ENCODE data around the gene PDCD7. TPM values are rescaled to one million over a fixed set of nuclear protein-coding genes. Genes with fewer than 3 reads are reported as not detected.
"Not testable (repeated sequence)": the region's sequence is repeated elsewhere in the genome, so short reads cannot be mapped to it uniquely, and the experiment has no call there.

Gene PDCD7
- total and polyA plus RNA-seq, 10 donors: 9.8 to 27.3 (median 22.1) TPM

GRCh38 chr15:65102912-65103311 lies 30.7 kb downstream of the PDCD7 start:
- intact Hi-C loops (cut with DNase I; ENCODE audit: low total_unique reads): no loop called here
- no peak overlapping the region for H3K4me3 ChIP-seq
- TF ChIP-seq POLR2A (IDR thresholded peaks at IDR 0.05) (no peak), POLR2AphosphoS5 (IDR thresholded peaks at IDR 0.05) (no peak)
- TF ChIP-seq, protein P1, sequence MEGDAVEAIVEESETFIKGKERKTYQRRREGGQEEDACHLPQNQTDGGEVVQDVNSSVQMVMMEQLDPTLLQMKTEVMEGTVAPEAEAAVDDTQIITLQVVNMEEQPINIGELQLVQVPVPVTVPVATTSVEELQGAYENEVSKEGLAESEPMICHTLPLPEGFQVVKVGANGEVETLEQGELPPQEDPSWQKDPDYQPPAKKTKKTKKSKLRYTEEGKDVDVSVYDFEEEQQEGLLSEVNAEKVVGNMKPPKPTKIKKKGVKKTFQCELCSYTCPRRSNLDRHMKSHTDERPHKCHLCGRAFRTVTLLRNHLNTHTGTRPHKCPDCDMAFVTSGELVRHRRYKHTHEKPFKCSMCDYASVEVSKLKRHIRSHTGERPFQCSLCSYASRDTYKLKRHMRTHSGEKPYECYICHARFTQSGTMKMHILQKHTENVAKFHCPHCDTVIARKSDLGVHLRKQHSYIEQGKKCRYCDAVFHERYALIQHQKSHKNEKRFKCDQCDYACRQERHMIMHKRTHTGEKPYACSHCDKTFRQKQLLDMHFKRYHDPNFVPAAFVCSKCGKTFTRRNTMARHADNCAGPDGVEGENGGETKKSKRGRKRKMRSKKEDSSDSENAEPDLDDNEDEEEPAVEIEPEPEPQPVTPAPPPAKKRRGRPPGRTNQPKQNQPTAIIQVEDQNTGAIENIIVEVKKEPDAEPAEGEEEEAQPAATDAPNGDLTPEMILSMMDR (IDR thresholded peaks at IDR 0.05 in 8 of 11, conservative IDR thresholded peaks at IDR 0.05 in 3 of 11): no peak
- no peak for DNase-seq
- H3K27me3 ChIP-seq (replicated peaks in 1 of 7): no peaks in the 10 kb centered on the region
- no peak overlapping the region for H3K27ac ChIP-seq
- H3K36me3 ChIP-seq: peaks cover 3 to 95% (median 47%) of the 10 kb centered on the region in 6 donors
- H3K9me3 ChIP-seq: no peaks in the 10 kb centered on the region
- 97 to 100% (median 100%) methylated on average over 3 of the region's 3 CpGs for WGBS, 5 donors
- H3K4me1 ChIP-seq: peaks cover 0 to 9% (median 1%) of the 10 kb centered on the region in 6 donors

DNA sequence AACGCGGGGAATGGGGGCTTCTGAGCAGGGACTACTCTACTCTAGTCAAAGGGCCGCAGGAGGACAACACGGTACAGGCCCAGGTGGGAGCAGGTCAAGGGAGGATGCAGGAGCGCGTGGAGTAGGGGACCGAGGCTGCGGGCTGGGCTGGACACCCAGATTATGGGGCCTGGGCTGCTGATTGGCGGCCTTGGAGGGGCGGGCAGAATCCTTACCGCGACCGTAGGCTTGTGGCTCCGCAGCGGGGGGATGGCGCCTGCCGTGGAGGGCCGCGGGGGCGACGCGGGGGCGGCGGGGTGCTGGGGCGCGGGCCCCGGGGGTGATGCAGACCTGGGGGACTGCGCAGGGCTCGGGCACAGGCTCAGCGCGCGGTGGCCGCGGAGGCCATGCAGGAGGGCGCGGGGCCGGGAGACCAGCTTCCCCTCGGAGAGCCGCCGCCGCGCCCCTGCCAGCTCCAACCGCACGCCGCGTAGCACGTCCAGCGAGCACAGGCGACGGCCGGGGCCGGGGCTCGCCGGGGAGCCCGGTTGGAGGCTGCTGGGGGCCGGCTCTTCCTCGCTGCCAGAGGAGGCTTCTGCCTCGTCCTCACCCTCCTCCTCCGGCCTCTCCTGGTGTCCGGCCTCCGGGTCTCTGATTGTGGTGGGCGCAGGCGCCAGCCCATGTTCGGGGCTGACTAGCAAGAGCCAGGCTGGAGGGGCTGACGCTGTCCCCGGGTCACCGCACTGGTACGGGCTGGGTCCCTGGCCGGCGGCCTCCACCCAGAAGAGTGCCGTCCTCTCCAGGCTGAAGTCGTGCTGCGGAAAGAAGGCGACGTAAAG lies 31.5 kb downstream of the PDCD7 start:
- H3K9me3 ChIP-seq: no peaks in the 10 kb centered on the region
- TF ChIP-seq POLR2AphosphoS5 (IDR thresholded peaks at IDR 0.05): no peak
- TF ChIP-seq, protein P1 (IDR thresholded peaks at IDR 0.05 in 8 of 11, conservative IDR thresholded peaks at IDR 0.05 in 3 of 11): peak in 2 of 11 experiments; percentile 24 to 32
- intact Hi-C loops (cut with DNase I; ENCODE audit: low total_unique reads): no loop called here
- no peak overlapping the region for H3K4me3 ChIP-seq
- H3K27ac ChIP-seq: no peak overlapping the region
- no peaks in the 10 kb centered on the region for H3K27me3 ChIP-seq (replicated peaks in 1 of 7)
- peaks cover 0 to 9% (median 1%) of the 10 kb centered on the region in 6 donors for H3K4me1 ChIP-seq
- WGBS, 5 donors: 72 to 88% (median 80%) methylated on average over 32 to 75 of the region's 75 CpGs
- peaks cover 3 to 99% (median 53%) of the 10 kb centered on the region in 6 donors for H3K36me3 ChIP-seq
- no peak for DNase-seq

DNA sequence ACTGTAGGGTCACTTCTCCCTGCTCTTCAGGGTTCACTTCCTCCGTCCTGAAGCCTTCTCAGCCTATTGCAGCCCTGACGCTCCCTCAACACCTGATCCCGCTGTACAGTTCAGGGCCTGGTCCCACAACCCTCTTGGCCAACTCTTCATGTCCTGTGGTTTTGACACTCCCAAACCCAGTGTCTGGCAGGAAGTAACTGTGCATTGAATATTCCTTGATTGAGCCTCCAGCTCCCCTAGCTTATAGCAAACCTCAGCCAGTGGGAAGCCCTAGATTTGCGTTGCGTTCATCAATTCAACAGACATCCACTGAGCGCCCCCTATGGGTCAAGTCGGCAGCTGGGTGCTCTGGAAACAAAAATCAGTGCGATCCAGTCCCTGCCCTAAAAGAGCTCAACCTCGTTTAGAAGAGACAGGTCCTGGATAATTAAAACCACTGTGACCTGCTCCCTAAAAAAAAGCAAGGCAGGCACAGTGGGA lies 32.2 kb downstream of the PDCD7 start:
- 24 to 50% (median 38%) methylated on average over 9 of the region's 9 CpGs for WGBS, 5 donors
- no peak overlapping the region for H3K4me3 ChIP-seq
- no peaks in the 10 kb centered on the region for H3K27me3 ChIP-seq (replicated peaks in 1 of 7)
- no peaks in the 10 kb centered on the region for H3K9me3 ChIP-seq
- H3K4me1 ChIP-seq: peaks cover 0 to 9% (median 1%) of the 10 kb centered on the region in 6 donors
- intact Hi-C loops (cut with DNase I; ENCODE audit: low total_unique reads): no loop called here
- DNase-seq: no peak
- H3K36me3 ChIP-seq: peaks cover 3 to 99% (median 53%) of the 10 kb centered on the region in 6 donors
- H3K27ac ChIP-seq: no peak overlapping the region
- TF ChIP-seq, protein P1 (IDR thresholded peaks at IDR 0.05 in 8 of 11, conservative IDR thresholded peaks at IDR 0.05 in 3 of 11): peak in 9 of 11 experiments; percentile 10 to 73 (median 61)
- no peak for TF ChIP-seq POLR2AphosphoS5 (IDR thresholded peaks at IDR 0.05)

DNA sequence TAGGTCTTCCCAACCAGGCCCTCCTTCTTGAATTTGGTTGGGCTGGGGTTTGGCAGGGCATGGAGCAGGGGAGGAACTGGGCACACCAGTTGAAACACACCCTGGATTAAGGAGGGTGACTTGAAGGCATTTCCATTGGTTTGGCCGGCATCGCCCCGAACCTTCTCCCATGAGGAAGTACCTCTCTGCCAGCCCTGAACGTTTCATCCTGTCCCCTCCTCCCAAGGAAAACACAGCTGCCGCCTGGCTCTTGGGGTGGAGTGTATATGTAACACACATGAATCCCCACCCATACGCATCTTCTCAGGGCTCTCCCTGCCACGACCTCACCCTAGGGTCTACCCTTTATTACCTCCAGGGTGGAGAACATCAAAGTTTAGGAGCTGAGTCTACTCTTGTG lies 33.2 kb downstream of the PDCD7 start:
- peaks cover 0 to 9% (median 1%) of the 10 kb centered on the region in 6 donors for H3K4me1 ChIP-seq
- no peaks in the 10 kb centered on the region for H3K9me3 ChIP-seq
- no peak overlapping the region for H3K4me3 ChIP-seq
- WGBS, 5 donors: 82 to 90% (median 83%) methylated on average over 7 of the region's 7 CpGs
- intact Hi-C loops (cut with DNase I; ENCODE audit: low total_unique reads): no loop called here
- peaks cover 3 to 99% (median 43%) of the 10 kb centered on the region in 6 donors for H3K36me3 ChIP-seq
- no peaks in the 10 kb centered on the region for H3K27me3 ChIP-seq (replicated peaks in 1 of 7)
- no peak overlapping the region for H3K27ac ChIP-seq
- no peak for DNase-seq
- TF ChIP-seq POLR2A (IDR thresholded peaks at IDR 0.05): no peak
- no peak for TF ChIP-seq POLR2AphosphoS5 (IDR thresholded peaks at IDR 0.05)
- TF ChIP-seq, protein P1 (IDR thresholded peaks at IDR 0.05 in 8 of 11, conservative IDR thresholded peaks at IDR 0.05 in 3 of 11): no peak

- H3K4me3 ChIP-seq; intact Hi-C loops (cut with DNase I; ENCODE audit: low total_unique reads); H3K27me3 ChIP-seq (replicated peaks in 1 of 7); H3K4me1 ChIP-seq; H3K27ac ChIP-seq; H3K9me3 ChIP-seq; DNase-seq: not testable (repeated sequence)
- H3K36me3 ChIP-seq: peaks cover 3 to 94% (median 38%) of the 10 kb centered on the region in 6 donors
- WGBS, 5 donors: 94 to 98% (median 95%) methylated on average over 10 of the region's 10 CpGs
Observed at GRCh38 chr15:65099801-65100200, 33.8 kb downstream of the PDCD7 start.
